Gastrocnemius medialis (tissue), 4 donors: ENCODE data around the gene MED9. TPM values are rescaled to one million over a fixed set of nuclear protein-coding genes. Genes with fewer than 3 reads are reported as not detected.
A peak's percentile ranks its signal among the peaks of the same experiment; 100 is the strongest.

Source experiments
- ATAC-seq, 2 donors: fragments of 150-250 bp; one replicate each; pipeline ENCODE4 v1.9.1; 2016
- DNase-seq, 2 donors: peaks; one replicate each; pipeline ENCODE4 v3.0.0-alpha.2; 2019
- H3K27ac ChIP-seq, 4 donors: fragments of 200-600 bp; sonication (generic); 1 replicate in 1 of 4; 2 replicates in 3 of 4; pipeline ENCODE4 v1.5.1; 2016 to 2018; ENCODE audit warnings: mild to moderate bottlenecking in 2 of 4, moderate library complexity in 1 of 4
- H3K27me3 ChIP-seq, 3 donors: fragments of 200-600 bp; sonication (generic) in 2 of 3; 1 replicate in 1 of 3; 2 replicates in 2 of 3; pipeline versions ENCODE4 v1.5.1 to v1.6.0; 2016 to 2019; ENCODE audit warnings: mild to moderate bottlenecking in 1 of 3, moderate library complexity in 1 of 3
- H3K36me3 ChIP-seq, 2 donors: fragments of 200-600 bp; sonication (generic) in 1 of 2; one replicate each; pipeline ENCODE4 v1.5.1; 2017 to 2018
- H3K4me1 ChIP-seq, 2 donors: fragments of 200-600 bp; sonication (generic) in 1 of 2; one replicate each; pipeline ENCODE4 v1.5.1; 2016 to 2017; ENCODE audit warnings: mild to moderate bottlenecking in 2 of 2
- H3K4me3 ChIP-seq, 4 donors: fragments of 200-600 bp; sonication (generic) in 3 of 4; 1 replicate in 1 of 4; 2 replicates in 3 of 4; pipeline ENCODE4 v1.5.1; 2016 to 2019; ENCODE audit warnings: mild to moderate bottlenecking in 2 of 4
- H3K9me3 ChIP-seq, 3 donors: fragments of 200-600 bp; sonication (generic) in 2 of 3; 1 replicate in 1 of 3; 2 replicates in 2 of 3; pipeline ENCODE4 v1.5.1; 2016 to 2019
- CTCF ChIP-seq, 5 experiments: fragments of 450-650 bp in 3 of 5; fragments of 200-600 bp in 2 of 5; sonication (generic) in 2 of 5; IDR thresholded peaks in 4 of 5; conservative IDR thresholded peaks in 1 of 5; 1 replicate in 4 of 5; 2 replicates in 1 of 5; pipeline ENCODE4 v1.5.1; 2016 to 2019; ENCODE audit warnings: antibody characterized with exemption in 5 of 5, mild to moderate bottlenecking in 3 of 5, moderate library complexity in 3 of 5
- POLR2A ChIP-seq, 2 donors: fragments of 450-650 bp; IDR thresholded peaks; one replicate each; pipeline ENCODE4 v1.6.1; 2017; ENCODE audit warnings: antibody characterized with exemption in 2 of 2, mild to moderate bottlenecking in 2 of 2, moderate library complexity in 2 of 2
- in situ Hi-C, 4 donors: fragments of 200-750 bp; cut with MboI; loops; one replicate each; pipeline versions ENCODE4 v1.15.0 to v1.8.0; 2017; ENCODE audit warnings: low sequenced_read_pairs in 4 of 4
- intact Hi-C: fragments of 100-400 bp; cut with DNase I; formaldehyde crosslinking; loops from one replicate; pipeline ENCODE4 v1.15.1; 2023; ENCODE audit warnings: low total_unique reads
- total RNA-seq, 4 donors: library from RNA; depleted of rRNA; stranded (reverse); fragments of >200 nt; gene quantifications; one replicate each; pipeline versions ENCODE4 v1.1.0 to v1.2.3, GENCODE V29; 2016

Gene MED9
- total RNA-seq, 4 donors from 2014 or later, result 20.4 to 33.7 (median 27.7) TPM

DNA sequence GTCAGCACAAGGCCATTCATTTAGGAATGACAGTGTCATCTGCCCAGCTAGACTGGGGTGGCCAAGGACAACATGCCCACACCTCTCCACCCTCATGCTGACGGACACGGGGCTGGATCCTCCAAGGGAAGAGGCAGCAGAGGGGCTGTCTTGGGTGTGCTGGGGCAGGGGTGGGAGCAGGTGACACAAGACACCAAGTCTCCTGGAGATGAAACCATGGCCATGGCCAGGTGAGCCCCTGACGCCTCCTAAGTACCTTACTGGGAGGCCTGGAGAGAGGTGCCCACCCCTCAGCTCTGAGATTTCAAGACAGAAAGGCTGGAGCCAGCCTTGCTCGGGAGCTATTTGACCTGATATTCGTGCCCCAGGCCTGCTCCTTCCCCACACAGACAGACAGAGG, 28.4 kb downstream of the MED9 start:
- intact Hi-C loops, result no loop called here
- Histone ChIP-seq H3K27ac (no peak overlapping the region), H3K9me3 (no peaks in the 10 kb centered on the region), H3K27me3 (no peaks in the 10 kb centered on the region), H3K36me3 (no peaks in the 10 kb centered on the region), H3K4me1 (peaks cover 11 to 14% of the 10 kb centered on the region in 2 donors), H3K4me3 (no peak overlapping the region)
- TF ChIP-seq POLR2A (IDR thresholded peaks at IDR 0.05), result no peak
- TF ChIP-seq CTCF (IDR thresholded peaks at IDR 0.05 in 4 of 5, conservative IDR thresholded peaks at IDR 0.05 in 1 of 5), result no peak
- ATAC-seq (no peak), DNase-seq (no peak)
- in situ Hi-C loops, result loop anchor here in 1 of 4 donors (10.0 kb wide), 1 partner anchor 150 kb away; no protein-coding TSS in a partner anchor

DNA sequence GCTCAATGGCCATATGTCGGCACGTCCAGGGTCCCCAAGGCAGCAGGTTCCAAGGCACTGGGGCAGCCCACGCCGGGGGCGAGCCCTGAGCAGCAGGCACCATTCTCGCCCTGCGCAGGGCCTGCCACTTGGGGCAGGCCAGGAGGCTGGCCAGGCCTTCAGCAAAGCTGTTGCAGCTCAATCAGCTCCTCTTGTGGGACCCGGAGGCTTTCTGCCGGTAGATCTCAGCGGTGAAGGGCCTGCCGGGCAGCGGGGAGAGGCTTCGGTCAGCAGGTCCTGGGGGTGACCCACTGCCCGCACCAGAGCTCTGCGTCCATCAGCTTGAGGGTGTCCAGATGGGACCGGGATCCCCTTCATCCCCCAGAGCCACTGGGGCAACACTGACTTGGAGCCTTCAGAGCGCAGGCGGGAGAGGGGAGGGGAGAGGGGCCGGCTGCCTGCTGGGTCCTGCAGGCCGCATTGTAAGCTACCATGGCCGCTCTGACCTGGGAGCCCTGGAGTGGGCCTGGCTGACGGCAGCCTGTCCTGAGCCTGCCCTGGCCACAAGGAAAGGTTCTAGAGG, 28.9 kb downstream of the MED9 start:
- H3K27me3 ChIP-seq, result no peaks in the 10 kb centered on the region
- H3K36me3 ChIP-seq, result no peaks in the 10 kb centered on the region
- in situ Hi-C loops, result loop anchor here in 1 of 4 donors (10.0 kb wide), 1 partner anchor 151 kb away; no protein-coding TSS in a partner anchor
- no peaks in the 10 kb centered on the region for H3K9me3 ChIP-seq
- intact Hi-C loops, result no loop called here
- H3K4me3 ChIP-seq, result no peak overlapping the region
- ATAC-seq (no peak), DNase-seq (no peak)
- peaks cover 11 to 14% of the 10 kb centered on the region in 2 donors for H3K4me1 ChIP-seq
- H3K27ac ChIP-seq, result peak overlapping the region in 3 of 4 donors; percentile 27 to 64 (median 55)
- no peak for TF ChIP-seq CTCF (IDR thresholded peaks at IDR 0.05 in 4 of 5, conservative IDR thresholded peaks at IDR 0.05 in 1 of 5)

- intact Hi-C loops (no loop called here), in situ Hi-C loops (loop anchor here in 1 of 4 donors (10.0 kb wide), 1 partner anchor 151 kb away; no protein-coding TSS in a partner anchor)
- H3K36me3 ChIP-seq, result no peaks in the 10 kb centered on the region
- DNase-seq (no peak), ATAC-seq (no peak)
- H3K4me1 ChIP-seq, result peaks cover 11 to 14% of the 10 kb centered on the region in 2 donors
- no peak overlapping the region for H3K4me3 ChIP-seq
- no peak for TF ChIP-seq CTCF (IDR thresholded peaks at IDR 0.05 in 4 of 5, conservative IDR thresholded peaks at IDR 0.05 in 1 of 5)
- TF ChIP-seq POLR2A (IDR thresholded peaks at IDR 0.05), result no peak
- peak overlapping the region; percentile 27 to 64 (median 54) for H3K27ac ChIP-seq
- H3K27me3 ChIP-seq, result no peaks in the 10 kb centered on the region
- no peaks in the 10 kb centered on the region for H3K9me3 ChIP-seq
Observed at GRCh38 chr17:17506181-17506741, 29.5 kb downstream of the MED9 start.

DNA sequence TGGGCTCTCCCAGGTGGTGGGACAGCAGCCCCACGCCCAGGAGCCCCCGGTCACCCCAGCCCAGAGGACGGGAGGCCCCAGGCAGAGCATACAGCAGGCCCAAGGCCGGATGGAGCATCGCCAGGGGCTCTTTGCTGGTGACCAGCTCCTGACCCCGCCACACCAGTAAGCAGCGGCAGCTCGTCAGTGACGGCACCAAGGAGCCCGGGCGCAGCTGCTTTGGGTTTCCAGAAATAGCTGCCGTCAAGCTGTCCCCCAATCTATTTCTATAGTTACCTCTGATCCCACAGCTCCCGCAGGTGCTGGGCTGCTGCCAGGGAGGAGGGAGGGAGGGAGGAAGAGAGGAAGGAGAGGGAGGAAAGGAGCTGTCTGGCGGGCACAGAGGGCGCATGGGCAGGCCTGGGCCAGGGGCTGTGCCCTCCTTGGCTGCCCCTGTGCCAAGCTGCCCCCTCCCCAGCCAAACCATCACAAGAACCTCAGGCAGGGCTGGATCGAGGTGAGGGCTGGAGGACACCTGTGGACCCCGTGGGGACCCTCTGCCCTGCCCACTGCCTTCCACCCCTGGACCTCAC, 30.2 kb downstream of the MED9 start:
- H3K27ac ChIP-seq, result peak overlapping the region; percentile 27 to 64 (median 54)
- H3K9me3 ChIP-seq, result no peaks in the 10 kb centered on the region
- no peaks in the 10 kb centered on the region for H3K27me3 ChIP-seq
- peaks cover 11 to 14% of the 10 kb centered on the region in 2 donors for H3K4me1 ChIP-seq
- peak in 1 of 2 donors; percentile 77 for DNase-seq
- no peak overlapping the region for H3K4me3 ChIP-seq
- no peaks in the 10 kb centered on the region for H3K36me3 ChIP-seq
- peak; percentile 26 to 65 for ATAC-seq
- in situ Hi-C loops, result loop anchor here in 1 of 4 donors (10.0 kb wide), 1 partner anchor 152 kb away; no protein-coding TSS in a partner anchor
- no peak for TF ChIP-seq CTCF (IDR thresholded peaks at IDR 0.05 in 4 of 5, conservative IDR thresholded peaks at IDR 0.05 in 1 of 5)
- TF ChIP-seq POLR2A (IDR thresholded peaks at IDR 0.05), result no peak
- intact Hi-C loops, result no loop called here
